SKM-1 treated with dmso at 0.1 percent for 144 hours (cell line): Measurements from ENCODE around the gene HLF.

ENCODE experiments used
- DNase-seq: peaks from one replicate; lab custom pipeline; 2025; ENCODE audit not compliant: unreplicated experiment; lab: John Stamatoyannopoulos, UW

The HLF gene

DNA sequence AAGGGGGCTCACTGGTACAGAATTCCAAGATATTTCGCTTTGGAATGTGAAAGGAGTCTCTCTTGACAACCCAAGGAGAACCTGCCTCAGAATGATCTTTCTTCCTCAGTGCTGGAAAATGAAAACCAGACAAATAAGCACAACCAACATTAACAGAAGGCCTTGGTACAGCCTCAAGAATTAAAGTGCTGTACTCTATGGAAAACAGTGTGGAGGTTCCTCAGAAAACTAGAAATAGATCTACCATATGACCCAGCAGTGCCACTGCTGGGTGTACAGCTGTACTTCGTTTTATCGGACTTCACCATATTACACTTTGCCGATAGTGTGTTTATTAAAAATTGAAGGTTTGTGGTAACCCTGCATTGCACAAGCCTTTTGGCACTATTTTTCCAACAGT, 25.2 kb downstream of the HLF start:
- DNase-seq = no peak

DNA sequence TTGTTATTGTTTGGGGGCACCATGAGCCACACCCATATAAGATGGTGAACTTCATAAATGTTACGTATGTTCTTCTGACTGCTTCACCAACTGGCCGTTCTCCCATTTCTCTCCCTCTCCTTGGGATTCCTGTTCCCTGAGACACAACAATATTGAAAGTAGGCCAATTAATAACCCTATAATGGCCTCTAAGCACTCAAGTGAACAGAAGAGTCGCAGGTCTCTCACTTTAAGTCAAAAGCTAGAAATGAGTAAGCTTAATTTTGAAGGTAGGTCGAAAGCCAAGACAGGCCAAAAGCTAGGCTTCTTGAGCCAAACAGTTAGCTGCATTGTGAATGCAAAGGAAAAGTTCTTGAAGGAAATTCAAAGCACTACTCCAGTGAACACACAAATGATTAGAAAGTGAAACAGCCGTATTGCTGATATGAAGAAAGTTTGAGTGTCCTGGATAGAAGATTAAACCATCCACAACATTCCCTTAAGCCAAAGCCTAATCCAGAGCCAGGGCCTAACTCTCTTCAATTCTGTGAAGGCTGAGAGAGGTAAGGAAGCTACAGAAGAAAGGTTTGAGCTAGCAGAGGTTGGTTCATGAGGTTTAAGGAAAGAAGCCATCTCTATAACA, 25.8 kb downstream of the HLF start:
- no peak for DNase-seq

DNA sequence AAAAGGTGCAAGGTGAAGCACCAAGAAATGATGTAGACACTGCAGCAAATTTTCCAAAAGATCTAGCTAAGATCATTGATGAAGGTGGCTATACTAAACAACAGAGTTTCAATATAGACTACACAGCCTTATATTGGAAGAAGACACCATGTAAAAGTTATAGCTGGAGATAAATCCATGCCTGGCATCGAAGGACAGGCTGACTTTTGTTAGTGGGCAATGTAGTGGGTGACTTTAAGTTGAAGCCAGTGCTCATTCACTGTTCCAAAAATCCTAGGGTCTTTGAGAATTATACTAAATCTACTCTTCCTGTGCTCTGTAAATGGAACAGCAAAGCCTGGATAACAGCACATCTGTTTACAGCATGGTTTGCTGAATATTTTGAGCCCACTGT, 26.4 kb downstream of the HLF start:
- no peak for DNase-seq

DNA sequence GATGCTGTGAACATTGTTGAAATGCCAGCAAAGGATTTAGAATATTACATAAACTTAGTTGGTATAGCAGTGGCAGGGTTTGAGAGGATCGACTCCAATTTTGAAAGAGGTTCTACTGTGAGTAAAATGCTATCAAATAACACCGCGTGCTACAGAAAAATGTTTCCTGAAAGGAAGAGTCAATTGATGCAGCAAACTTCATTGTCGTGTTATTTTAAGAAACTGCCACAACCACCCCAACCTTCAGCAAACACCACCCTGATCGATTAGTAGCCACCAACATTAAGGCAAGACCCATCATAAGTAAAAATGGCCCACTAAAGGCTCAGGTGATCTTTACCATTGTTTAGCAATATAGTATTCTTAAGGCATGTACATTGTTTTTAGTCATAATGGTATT, 27.3 kb downstream of the HLF start:
- DNase-seq = no peak

DNA sequence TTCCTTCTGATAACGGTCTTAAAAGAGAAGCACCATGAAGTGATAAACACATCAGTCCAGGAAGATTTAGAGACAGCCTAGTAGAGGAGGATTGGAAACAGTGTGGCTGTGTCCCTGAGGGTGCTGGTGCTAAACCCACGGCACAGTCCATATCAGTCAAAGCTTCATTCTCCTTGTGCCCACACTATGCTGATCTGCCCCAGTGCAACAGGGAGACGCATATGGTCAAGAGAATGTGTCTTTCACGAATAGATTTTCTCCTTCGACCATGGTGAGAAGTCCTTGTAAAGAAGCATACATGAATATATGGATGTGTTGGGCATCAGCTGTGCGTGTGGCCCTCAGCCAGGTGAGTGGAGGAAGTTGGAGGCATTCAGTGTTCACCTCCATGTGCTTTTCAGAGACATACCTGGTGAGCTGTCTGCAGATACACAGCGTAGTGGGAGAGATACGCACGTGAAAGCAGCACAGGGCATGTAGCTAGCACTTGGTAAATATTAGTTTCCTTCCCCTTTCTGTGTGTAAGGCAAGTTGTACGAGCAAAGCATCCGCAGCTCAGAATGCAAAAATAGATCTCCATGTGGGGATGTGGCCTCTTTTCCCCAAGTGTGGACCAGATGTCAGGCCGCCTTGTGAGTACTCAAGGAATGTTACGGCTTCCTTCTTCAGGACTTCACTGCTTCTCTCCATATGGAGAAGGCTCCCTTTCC, 29.4 kb downstream of the HLF start:
- no peak for DNase-seq

DNA sequence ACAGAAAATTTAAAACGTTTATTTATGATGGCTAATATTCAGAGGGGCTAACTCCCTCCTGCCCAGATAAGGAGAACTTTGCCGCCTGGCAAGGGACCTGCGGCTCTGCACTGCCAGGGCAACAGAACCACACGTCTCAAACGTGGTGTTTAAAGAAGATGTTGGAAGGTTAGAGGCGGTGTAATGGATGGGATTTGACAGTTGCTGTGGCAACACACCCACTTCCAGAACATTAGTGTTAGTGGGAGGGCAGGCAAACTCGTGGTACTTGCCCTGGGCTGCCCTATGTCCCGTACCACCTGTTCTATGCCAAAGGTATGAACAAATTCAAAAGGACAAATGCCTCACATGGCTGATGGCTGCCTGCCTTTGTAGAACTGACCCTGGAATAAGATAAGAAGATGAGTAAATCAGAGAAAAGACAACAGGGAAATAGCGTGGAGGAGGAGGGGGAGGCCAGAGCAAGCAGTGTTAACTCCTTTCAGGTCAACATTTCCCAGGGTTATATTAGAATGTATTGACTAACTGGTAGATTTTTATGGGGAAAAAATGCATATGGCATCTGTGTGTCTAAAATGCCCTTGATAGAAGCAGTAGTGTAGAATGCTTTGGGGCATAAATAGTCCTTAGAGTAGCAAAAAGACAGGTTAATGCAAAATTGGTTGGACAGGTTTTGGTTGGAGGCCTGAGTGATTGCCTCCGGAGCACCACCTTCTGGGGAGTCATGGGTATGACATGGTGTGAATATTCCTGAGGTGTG, 30.8 kb downstream of the HLF start:
- peak; percentile 53 for DNase-seq

DNA sequence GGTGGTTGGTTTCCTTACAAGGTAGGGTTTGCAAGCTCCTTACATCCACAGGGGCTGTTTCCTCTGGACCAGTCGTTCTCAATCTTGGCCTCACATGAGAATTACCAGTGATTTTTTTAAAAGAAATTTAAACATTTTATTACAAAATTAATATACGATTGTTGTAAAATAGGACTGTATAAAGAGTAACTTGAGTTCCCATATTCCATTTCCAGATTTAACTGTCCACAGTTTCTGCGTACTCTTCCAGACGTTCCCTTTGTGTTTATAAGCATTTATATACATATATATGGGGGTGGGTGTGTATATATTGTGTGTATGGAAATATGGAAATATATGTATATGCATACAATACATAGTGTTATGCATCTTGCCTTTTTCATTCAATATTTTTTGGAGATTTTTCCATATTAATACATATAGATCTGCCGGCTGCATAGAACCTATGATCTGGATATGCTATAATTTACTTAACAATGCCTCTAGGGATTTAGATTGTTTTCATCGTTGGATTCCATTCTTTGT, 31.5 kb downstream of the HLF start:
- DNase-seq = no peak

DNA sequence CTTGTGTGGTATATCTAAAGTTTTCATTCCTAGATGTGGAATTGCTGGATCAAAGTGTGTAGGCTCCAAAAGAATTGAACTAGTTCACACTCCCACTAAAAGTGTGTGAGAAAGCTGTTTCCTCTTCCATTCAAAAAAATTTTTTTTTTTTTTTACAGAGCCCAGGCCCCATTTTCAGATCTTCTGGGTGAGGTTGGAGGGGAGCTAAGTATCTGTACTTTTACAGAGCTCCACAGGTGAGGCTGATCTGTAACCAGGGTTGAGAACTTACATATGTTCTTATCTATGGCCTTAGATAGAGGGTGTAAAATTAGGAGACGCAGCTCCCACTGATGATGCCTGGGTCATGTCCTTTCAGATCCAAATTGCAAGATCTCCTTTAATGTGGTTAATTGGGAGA, 31.9 kb downstream of the HLF start:
- DNase-seq = no peak

DNA sequence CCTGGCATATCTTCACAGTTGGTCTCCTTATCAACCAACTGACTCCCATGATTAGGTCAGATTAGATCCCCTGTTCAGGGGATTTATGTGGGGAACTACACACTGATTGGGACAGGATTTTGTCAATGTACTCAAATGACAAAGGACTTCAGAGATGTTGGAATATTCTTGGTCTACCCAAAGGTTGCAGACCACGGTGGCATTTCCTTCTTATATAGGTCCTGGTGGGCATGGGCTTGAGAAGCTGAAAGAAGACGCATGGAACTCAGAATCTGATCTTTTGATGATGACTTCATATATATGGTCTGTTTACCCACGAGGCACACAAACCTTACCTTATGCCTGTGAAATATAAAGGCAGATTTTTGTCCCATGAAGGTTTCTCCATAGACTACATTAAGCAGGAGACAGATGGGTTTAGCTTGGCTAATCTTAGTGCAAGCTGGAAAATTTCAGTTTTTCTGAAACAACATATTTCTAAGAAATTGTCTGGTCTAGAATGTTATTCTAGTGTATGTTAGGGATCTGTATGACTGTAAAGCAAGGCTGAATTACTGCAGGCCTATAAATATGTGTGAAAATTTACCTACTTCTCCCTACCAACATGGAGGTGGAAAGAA, 33.5 kb downstream of the HLF start:
- DNase-seq = no peak

DNA sequence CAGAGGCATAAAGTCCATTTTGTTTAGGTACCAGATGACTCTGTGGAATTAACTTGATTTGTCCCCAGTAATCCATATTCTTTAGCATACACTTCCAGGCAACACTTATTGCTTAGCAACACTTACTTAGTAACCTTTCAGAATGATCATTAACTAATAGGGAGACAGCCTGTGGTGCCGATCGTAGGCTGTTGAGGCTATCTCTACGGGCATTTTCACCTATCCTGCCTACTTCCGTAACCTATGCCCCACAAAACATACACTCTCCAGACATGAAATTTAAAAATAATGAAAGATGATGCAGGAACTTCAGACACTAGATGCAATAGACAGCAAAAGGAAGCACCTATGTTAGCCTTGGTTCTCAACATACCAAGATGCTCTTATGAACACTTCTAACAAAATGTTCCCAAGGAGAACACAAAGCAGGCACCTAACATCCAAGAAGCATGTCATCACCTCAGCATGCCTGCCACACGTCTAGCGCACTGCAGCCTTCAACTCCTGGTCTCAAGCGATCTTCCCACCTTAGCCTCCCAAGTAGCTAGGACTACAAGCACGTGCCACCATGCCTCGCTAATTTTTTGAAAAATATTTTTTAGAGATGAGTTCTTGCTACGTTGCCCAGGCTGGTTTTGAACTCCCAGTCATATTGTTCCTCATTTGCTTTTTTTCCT, 34.5 kb downstream of the HLF start:
- DNase-seq = no peak

DNA sequence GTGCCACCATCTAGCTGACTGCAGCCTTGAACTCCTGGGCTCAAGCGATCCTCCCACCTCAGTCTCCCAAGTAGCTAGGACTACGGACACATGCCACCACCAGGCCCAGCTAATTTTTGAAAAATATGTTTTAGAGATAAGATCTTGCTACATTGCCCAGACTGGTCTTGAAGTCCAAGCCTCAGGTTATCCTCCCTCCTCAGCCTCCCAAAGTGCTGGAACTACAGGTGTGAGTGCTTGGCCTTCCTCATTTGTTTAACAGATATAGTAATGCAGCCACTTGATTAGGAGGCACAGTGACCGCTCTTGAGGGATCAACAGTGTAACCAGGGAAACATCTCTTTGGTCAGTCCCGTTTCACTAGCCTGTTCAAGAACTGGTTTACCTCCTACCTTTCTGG, 35.1 kb downstream of the HLF start:
- DNase-seq = no peak

DNA sequence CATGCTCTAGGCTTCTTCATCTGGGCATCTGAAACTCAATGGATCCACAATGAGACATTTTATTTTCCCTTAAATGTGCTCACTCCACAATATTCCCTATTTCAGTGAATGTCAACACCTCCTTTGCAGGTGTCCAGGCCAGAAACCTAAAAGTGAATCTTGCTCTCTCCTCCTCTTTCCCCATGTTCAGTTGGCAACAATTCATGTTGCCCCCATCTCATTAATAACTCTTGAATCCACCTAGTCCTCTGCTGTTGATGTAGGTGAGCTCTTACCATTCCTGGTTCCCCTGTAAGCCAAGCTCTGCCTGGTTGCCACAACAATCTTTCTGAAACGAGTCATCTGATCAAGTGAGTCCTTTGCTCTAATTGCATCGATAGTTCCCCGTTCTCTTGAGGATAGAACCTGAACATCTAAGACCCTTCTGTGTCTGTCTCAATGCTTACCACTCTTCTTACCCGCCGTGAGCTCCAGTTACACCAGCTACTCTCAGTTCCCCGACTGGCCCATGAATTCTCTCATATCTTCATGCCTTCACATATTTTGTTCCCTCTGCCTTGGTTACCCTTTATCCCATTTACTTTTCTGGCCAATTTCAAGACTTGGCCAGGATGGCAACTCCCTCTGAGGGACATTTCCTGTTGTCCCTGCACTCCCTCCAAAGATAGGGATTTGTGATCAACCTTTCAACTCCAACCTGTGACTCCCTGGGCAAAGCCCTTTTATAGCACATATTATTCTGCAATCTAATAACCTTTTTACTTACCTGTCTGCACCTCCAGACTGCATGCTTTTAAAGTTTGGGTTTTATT, 35.9 kb downstream of the HLF start:
- no peak for DNase-seq

DNA sequence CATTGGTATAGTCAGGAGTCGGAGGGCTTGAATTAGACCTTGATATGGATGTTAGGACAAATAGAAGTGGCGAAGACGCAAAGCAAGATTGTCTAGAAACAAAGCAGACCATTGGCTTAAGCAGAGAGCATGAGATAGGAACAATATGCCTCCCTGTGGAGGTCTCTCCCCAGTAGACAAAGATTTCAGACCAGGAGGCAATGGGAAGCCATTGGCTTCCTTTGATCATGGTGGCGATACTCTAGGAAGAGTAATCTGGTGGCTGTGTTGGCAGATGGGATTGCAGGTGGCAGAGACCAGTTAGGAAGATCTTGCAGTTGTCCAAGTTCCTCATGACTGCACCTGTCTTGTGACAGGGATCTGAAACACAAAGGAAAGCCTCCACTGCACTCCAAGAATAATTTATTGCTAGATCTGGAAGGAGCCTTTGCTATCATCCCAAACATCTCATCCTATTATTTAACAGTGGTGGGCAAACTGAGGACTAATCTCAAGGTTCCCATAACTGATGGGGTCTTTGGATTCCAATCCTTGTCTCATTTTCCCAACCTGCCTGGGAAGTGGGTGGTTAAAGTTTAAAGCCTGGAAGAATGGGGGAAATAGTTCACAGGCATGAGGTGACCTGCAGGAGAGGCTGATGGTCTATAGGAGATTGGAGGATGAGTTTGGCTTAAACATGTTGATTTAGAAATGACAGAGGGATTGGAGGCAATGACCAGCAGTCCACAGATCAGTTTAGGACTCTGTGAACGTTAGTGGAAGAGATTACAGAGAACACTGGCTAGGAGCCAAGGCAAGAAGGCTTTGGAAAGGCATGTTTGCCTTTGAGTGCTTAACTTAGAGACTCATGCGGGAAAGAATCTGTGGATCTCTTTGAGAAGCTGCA, 37.0 kb downstream of the HLF start:
- DNase-seq = no peak

DNA sequence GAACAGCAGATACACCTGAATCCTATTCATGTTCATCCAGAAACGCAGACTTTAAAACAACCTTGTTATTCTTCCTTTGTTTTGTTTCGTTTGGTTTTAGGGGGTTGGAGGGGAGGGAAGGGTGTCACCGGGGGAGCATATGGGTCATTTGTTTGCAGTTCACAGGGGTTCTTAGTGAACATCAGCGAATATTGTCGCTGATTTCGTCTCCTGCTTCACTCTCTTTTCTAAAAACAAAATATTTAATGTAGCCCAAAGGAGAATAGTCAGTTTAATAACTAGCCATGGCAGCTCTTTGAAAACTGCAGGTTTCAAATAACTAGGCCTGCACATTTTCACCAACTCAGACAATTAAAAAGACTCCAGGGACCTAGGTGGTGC, 37.6 kb downstream of the HLF start:
- DNase-seq = no peak

DNA sequence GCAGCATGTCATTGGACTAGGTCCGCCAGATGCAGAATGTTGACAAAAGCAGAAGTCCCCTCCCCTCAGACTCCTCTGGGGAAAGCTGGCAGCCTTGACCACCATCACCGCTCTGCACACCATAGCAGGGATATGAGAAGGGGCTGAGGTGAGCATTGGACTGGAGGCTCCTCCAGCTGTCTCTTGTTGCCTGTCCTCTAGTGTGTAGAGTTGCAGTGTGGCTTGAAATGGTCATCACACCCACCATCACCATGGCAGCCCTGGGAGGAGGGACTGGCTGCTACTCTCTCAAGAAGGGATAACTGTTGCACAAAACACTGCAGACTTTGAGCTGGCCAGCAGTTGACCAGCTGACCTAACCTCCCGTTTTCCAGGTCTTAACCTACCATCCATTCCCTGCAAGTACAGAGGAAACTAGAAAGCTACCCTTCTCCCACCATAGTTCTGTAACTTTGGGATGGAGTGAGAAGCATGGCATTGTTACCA, 38.3 kb downstream of the HLF start:
- DNase-seq = no peak

DNA sequence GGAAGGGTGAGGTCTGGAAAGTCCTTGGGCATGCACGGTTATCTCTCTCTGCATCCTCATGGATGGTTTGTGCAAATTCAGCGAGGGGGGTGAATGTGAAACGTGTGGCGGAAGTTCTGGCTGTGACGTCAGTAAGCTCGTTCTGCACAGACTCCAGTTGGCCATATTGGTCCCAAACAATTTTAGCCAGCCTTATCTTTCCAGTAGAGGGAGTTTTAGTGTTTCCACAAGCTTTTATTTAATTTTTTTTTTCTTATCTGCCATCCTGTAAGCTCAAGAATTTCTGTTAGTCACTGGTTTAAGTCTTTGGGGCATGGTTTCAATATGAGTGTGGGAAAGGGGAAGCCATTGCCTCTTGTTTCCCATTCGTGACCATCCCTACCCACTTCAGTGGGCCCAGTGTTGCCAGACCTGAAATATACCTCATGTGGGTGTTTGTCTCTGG, 39.0 kb downstream of the HLF start:
- DNase-seq = no peak

DNA sequence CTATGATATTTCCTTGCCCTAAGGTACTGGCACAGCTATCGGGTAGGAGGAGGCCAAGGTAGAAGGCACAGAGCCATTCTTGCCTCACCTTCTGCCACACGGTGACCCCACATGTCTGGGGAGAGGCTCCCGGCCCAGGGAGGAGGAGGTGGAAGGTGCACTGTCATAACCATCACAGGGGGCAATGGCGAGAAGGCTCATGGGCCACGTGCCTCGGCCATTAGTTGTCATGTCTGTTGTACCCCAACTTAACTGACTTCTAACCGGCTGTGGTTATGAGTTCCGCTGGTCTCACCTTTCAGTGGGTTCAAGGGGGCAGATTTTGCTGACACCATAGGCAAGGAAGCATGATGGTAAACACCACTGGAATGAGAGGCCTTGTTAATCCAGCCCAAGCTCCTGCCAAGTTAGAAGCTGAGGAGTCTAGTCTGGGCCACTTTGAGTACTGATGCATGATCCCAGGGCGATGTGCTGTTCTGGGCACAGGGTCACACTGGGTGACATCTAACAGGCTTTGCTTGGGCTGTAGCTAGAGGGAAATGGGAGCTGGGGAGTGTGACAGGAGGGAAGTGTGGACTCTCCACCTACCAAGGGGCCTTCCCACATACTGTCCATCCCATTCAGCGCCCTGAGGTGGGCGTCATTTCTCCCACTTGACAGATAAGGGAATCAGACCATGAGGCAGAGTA, 39.6 kb downstream of the HLF start:
- no peak for DNase-seq

DNA sequence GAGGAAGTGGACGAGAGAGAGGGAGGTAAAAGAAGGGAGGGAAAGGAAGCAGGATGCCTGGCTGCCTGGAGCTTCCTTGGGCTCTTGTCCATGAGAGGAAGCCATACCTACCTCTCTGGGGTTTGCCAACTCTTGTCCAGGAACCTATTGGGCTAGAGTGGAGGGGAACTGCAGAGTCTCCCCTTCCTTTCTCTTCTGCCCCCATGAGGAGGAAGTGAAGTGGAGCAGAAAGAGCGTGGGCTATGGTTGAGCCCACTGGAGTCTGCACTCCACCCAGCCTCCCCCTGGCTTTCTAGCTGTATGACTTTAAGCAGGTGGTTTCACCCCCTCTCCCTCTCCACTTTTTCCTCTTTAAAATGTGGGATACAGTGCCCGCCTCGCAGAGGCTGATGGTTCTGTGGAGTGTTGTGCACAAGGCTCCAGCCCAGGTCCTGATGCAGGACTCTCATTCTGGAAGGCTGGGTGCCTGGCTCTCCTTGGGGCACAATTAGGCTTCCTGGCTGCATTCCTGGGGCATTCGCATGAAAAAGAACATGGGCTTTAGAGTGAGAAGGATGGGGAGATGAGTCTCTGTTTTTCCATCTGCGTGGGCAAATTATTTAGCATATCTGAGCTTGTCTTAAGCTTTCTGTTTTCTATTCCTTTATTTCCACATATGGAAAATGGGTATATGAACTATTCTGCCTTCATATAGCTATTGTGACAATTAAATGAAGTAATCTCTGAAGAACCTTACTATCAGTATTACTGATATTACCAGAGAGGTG, 40.7 kb downstream of the HLF start:
- no peak for DNase-seq
